Measurements from ENCODE around the gene GPSM3.
"Not testable (repeated sequence)": the region's sequence is repeated elsewhere in the genome, so short reads cannot be mapped to it uniquely, and the experiment has no call there.

The GPSM3 gene

GRCh38 chr6:32146687-32147086, 45.8 kb downstream of the GPSM3 start:
- no peaks in the 10 kb centered on the region for H3K9me2 ChIP-seq (replicated peaks; ENCODE audit: insufficient read depth, low read length)
- no peak overlapping the region for H2AFZ ChIP-seq (ENCODE audit: low read depth, low read length, severe bottlenecking)
- no peak for TF ChIP-seq EZH2phosphoT487 (conservative IDR thresholded peaks at IDR 0.05; ENCODE audit: low read length)
- TF ChIP-seq CTCF (IDR thresholded peaks at IDR 0.05; ENCODE audit: insufficient read depth, low read length, poor library complexity, severe bottlenecking), result no peak

GRCh38 chr6:32146287-32146686, 46.2 kb downstream of the GPSM3 start:
- no peaks in the 10 kb centered on the region for H3K9me2 ChIP-seq (replicated peaks; ENCODE audit: insufficient read depth, low read length)
- no peaks in the 10 kb centered on the region for H3K9me3 ChIP-seq (ENCODE audit: insufficient read depth, low read length)
- no peak overlapping the region for H3K4me2 ChIP-seq (ENCODE audit: low read depth, low read length, poor library complexity, severe bottlenecking)
- H3K27ac ChIP-seq (ENCODE audit: low read depth, low read length), result no peak overlapping the region
- no peaks in the 10 kb centered on the region for H3F3A ChIP-seq (ENCODE audit: insufficient read depth)
- TF ChIP-seq CTCF (IDR thresholded peaks at IDR 0.05; ENCODE audit: insufficient read depth, low read length, poor library complexity, severe bottlenecking) (no peak), EZH2phosphoT487 (conservative IDR thresholded peaks at IDR 0.05; ENCODE audit: low read length) (no peak)
- no peak overlapping the region for H2AFZ ChIP-seq (ENCODE audit: low read depth, low read length, severe bottlenecking)
- no peak overlapping the region for H3K9ac ChIP-seq (ENCODE audit: low read length)
- no peaks in the 10 kb centered on the region for H3K36me3 ChIP-seq (ENCODE audit: low read length)
- H3K79me2 ChIP-seq (ENCODE audit: insufficient read depth, low read length), result no peaks in the 10 kb centered on the region
- H3K27me3 ChIP-seq (ENCODE audit: low read length), result no peaks in the 10 kb centered on the region
- H4K20me1 ChIP-seq (ENCODE audit: low read depth, low read length), result no peaks in the 10 kb centered on the region
- H3K4me3 ChIP-seq (ENCODE audit: insufficient read depth, low read length, poor library complexity, severe bottlenecking), result no peak overlapping the region

More at GRCh38 chr6:32146687-32147086, 45.8 kb downstream of the GPSM3 start:
- no peaks in the 10 kb centered on the region for H3K27me3 ChIP-seq (ENCODE audit: low read length)
- H3K4me2 ChIP-seq (ENCODE audit: low read depth, low read length, poor library complexity, severe bottlenecking), result no peak overlapping the region
- H3K27ac ChIP-seq (ENCODE audit: low read depth, low read length), result no peak overlapping the region
- no peaks in the 10 kb centered on the region for H3K36me3 ChIP-seq (ENCODE audit: low read length)
- no peaks in the 10 kb centered on the region for H3K79me2 ChIP-seq (ENCODE audit: insufficient read depth, low read length)
- H3K9ac ChIP-seq (ENCODE audit: low read length), result no peak overlapping the region
- H3K4me3 ChIP-seq (ENCODE audit: insufficient read depth, low read length, poor library complexity, severe bottlenecking), result no peak overlapping the region
- no peaks in the 10 kb centered on the region for H3K9me3 ChIP-seq (ENCODE audit: insufficient read depth, low read length)
- H4K20me1 ChIP-seq (ENCODE audit: low read depth, low read length), result no peaks in the 10 kb centered on the region
- no peaks in the 10 kb centered on the region for H3F3A ChIP-seq (ENCODE audit: insufficient read depth)

GRCh38 chr6:32144238-32144637, 48.2 kb downstream of the GPSM3 start:
- H3K9me2 ChIP-seq (replicated peaks; ENCODE audit: insufficient read depth, low read length); H3K9me3 ChIP-seq (ENCODE audit: insufficient read depth, low read length); H3K27me3 ChIP-seq (ENCODE audit: low read length); H3K9ac ChIP-seq (ENCODE audit: low read length); H2AFZ ChIP-seq (ENCODE audit: low read depth, low read length, severe bottlenecking); H3K4me2 ChIP-seq (ENCODE audit: low read depth, low read length, poor library complexity, severe bottlenecking); H4K20me1 ChIP-seq (ENCODE audit: low read depth, low read length); H3K27ac ChIP-seq (ENCODE audit: low read depth, low read length); H3K4me3 ChIP-seq (ENCODE audit: insufficient read depth, low read length, poor library complexity, severe bottlenecking); H3K79me2 ChIP-seq (ENCODE audit: insufficient read depth, low read length); H3F3A ChIP-seq (ENCODE audit: insufficient read depth); H3K36me3 ChIP-seq (ENCODE audit: low read length): not testable (repeated sequence)
